ENCODE data around the gene APOB.

Gene APOB

DNA sequence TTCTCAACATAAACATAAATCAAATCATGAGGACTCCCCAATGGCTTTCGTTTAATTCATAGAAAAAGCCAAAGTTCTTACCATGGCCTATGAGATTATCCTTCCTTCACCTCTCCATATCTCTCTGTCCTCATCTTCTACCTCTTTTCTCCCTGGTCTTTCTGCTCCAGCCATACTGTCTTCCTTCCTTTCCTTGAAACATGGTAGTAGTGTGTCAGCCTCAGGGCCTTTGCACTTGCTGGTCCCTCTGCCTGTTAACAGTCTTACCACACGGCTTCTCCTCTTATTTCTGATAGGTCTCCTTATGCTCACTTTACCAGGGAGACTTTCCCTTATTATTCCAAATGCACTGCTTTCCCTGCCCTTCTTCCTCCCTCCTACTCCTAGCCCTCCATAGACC is 25.6 kb downstream of the APOB start:
- H3K27ac ChIP-seq, result no peak overlapping the region

DNA sequence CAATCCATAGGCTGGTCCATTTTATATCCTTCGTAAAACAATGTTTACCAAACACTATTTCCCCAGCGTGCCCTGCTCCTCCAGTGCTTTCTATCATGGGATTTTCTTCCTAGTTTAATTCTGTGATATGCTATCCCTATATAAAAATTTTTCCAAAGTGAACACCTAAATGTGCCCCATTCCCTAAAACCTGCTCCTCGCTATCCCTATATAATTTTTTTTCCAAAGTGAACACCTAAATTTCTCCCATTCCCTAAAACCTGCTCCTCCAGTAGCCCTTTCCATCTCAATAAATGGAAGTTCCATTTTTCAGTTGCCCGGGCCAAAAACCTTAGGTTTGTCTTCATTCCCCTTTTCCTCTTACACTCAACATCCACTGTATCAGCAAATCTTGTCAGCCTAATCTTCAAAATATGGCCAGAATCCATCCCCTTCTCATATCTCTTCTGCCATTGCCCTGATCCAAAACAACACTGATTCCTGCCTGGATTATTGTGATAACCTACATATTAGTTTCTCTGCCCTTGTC is 26.1 kb downstream of the APOB start:
- no peak overlapping the region for H2AFZ ChIP-seq (ENCODE audit: low read depth)
- no peak overlapping the region for H3K27ac ChIP-seq
- TF ChIP-seq, protein P1, sequence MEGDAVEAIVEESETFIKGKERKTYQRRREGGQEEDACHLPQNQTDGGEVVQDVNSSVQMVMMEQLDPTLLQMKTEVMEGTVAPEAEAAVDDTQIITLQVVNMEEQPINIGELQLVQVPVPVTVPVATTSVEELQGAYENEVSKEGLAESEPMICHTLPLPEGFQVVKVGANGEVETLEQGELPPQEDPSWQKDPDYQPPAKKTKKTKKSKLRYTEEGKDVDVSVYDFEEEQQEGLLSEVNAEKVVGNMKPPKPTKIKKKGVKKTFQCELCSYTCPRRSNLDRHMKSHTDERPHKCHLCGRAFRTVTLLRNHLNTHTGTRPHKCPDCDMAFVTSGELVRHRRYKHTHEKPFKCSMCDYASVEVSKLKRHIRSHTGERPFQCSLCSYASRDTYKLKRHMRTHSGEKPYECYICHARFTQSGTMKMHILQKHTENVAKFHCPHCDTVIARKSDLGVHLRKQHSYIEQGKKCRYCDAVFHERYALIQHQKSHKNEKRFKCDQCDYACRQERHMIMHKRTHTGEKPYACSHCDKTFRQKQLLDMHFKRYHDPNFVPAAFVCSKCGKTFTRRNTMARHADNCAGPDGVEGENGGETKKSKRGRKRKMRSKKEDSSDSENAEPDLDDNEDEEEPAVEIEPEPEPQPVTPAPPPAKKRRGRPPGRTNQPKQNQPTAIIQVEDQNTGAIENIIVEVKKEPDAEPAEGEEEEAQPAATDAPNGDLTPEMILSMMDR (conservative IDR thresholded peaks at IDR 0.05; ENCODE audit: low read depth, low read length), result no peak
- H3K27me3 ChIP-seq (ENCODE audit: insufficient read depth, low read depth), result no peaks in the 10 kb centered on the region
- no peak overlapping the region for H3K4me3 ChIP-seq (IDR thresholded peaks at IDR 0.05; ENCODE audit: insufficient read depth, low read depth, low read length)
- no peak overlapping the region for H3K9ac ChIP-seq
- no peaks in the 10 kb centered on the region for H3K36me3 ChIP-seq (ENCODE audit: insufficient read depth)
- no peak overlapping the region for H3K4me2 ChIP-seq
- no peaks in the 10 kb centered on the region for H3K4me1 ChIP-seq (ENCODE audit: low read depth, poor library complexity, severe bottlenecking)
- no peaks in the 10 kb centered on the region for H4K20me1 ChIP-seq (ENCODE audit: insufficient read depth)
- H3K79me2 ChIP-seq (ENCODE audit: insufficient read depth, low read depth), result no peaks in the 10 kb centered on the region

More for the DNA sequence above, 25.6 kb downstream of the APOB start:
- no peaks in the 10 kb centered on the region for H3K79me2 ChIP-seq (ENCODE audit: insufficient read depth, low read depth)
- no peaks in the 10 kb centered on the region for H3K4me1 ChIP-seq (ENCODE audit: low read depth, poor library complexity, severe bottlenecking)
- no peak overlapping the region for H3K4me3 ChIP-seq (IDR thresholded peaks at IDR 0.05; ENCODE audit: insufficient read depth, low read depth, low read length)
- H3K27me3 ChIP-seq (ENCODE audit: insufficient read depth, low read depth), result no peaks in the 10 kb centered on the region
- no peaks in the 10 kb centered on the region for H4K20me1 ChIP-seq (ENCODE audit: insufficient read depth)
- no peak overlapping the region for H3K4me2 ChIP-seq
- H3K9ac ChIP-seq, result no peak overlapping the region
- TF ChIP-seq, protein P1 (conservative IDR thresholded peaks at IDR 0.05; ENCODE audit: low read depth, low read length), result no peak
- no peak overlapping the region for H2AFZ ChIP-seq (ENCODE audit: low read depth)
- no peaks in the 10 kb centered on the region for H3K36me3 ChIP-seq (ENCODE audit: insufficient read depth)

DNA sequence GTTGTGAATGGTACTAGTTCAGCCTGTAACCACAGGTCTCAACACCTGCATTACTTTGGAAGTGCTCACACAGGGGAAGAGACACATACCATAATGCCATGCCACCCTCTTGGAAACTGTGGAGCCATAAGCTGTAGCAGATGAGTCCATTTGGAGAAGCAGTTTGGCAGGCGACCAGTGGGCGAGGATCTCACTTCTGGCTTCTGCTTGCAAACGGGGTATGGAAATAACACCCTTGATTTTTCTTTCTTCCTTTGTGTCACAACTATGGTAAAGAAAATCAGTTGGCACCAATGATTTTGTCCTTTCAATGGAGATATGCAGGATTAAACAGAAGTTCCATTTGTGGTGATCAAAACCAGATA is 28.6 kb downstream of the APOB start:
- H3K27me3 ChIP-seq (ENCODE audit: insufficient read depth, low read depth), result no peaks in the 10 kb centered on the region
- no peak overlapping the region for H3K4me2 ChIP-seq
- TF ChIP-seq, protein P1 (conservative IDR thresholded peaks at IDR 0.05; ENCODE audit: low read depth, low read length), result no peak
- no peaks in the 10 kb centered on the region for H3K4me1 ChIP-seq (ENCODE audit: low read depth, poor library complexity, severe bottlenecking)
- no peak overlapping the region for H3K9ac ChIP-seq
- H2AFZ ChIP-seq (ENCODE audit: low read depth), result no peak overlapping the region
- no peak overlapping the region for H3K4me3 ChIP-seq (IDR thresholded peaks at IDR 0.05; ENCODE audit: insufficient read depth, low read depth, low read length)
- H3K36me3 ChIP-seq (ENCODE audit: insufficient read depth), result no peaks in the 10 kb centered on the region
- no peaks in the 10 kb centered on the region for H4K20me1 ChIP-seq (ENCODE audit: insufficient read depth)
- no peak overlapping the region for H3K27ac ChIP-seq
- no peaks in the 10 kb centered on the region for H3K79me2 ChIP-seq (ENCODE audit: insufficient read depth, low read depth)

DNA sequence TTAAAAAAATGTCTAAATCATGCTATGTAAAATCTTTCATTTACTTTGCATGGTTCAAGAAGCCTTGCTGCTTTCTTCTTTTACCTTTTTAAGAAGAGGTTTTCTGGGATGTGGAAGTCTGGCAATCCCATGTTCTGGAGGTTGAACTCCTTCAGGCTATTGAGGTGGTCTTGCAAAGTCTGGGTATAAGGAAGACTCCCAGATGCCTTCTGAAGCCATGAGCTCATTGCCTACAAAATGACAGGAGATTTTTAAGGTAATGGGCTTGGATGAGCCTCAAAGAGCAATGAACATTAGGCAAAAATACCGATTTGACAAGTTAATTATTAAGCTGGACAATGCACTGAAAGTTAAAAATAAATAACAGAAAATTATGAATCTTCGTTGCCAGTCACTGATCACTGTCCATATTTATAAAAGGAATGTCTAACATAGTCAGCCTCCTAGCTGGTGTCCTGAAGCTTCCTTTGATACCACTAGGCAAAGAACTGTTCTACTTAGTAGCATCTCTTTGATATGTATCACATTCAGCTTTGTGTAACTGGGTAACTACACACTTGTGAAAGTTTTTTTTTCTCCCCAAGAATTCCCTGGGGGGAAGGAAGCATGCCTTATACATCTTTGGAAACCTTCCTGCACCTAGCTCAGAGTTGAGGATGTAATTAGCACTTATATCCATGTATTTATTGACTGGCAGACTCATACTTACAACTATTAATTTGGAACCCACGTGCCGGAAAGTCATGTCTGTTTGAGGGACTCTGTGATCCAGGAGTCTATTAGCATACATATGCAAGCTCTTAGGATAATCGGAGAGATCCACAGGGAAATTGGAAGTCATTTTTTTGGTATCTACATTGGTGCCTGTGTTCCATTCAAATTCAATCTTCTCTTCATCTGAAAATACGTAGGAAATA is 29.3 kb downstream of the APOB start:
- Histone ChIP-seq H3K36me3 (ENCODE audit: insufficient read depth) (no peaks in the 10 kb centered on the region), H3K4me2 (no peak overlapping the region), H3K4me1 (ENCODE audit: low read depth, poor library complexity, severe bottlenecking) (no peaks in the 10 kb centered on the region), H3K79me2 (ENCODE audit: insufficient read depth, low read depth) (no peaks in the 10 kb centered on the region), H4K20me1 (ENCODE audit: insufficient read depth) (no peaks in the 10 kb centered on the region), H3K27me3 (ENCODE audit: insufficient read depth, low read depth) (no peaks in the 10 kb centered on the region), H3K9ac (no peak overlapping the region), H2AFZ (ENCODE audit: low read depth) (no peak overlapping the region), H3K4me3 (IDR thresholded peaks at IDR 0.05; ENCODE audit: insufficient read depth, low read depth, low read length) (no peak overlapping the region), H3K27ac (no peak overlapping the region)
- TF ChIP-seq, protein P1 (conservative IDR thresholded peaks at IDR 0.05; ENCODE audit: low read depth, low read length), result no peak
